Liver (tissue), 9 donors: ENCODE results near the gene IGSF8. TPM values are rescaled to one million over a fixed set of nuclear protein-coding genes. Genes with fewer than 3 reads are reported as not detected.

Source experiments
- DNase-seq: peaks from one replicate; pipeline ENCODE4 v3.0.0-alpha.2; 2017; ENCODE audit warnings: low spot score
- H3K27ac ChIP-seq, 2 donors: one replicate each; pipeline ENCODE4 v1.7.0; 2013; ENCODE audit warnings: inconsistent platforms in 2 of 2, low read length in 2 of 2, control low read depth in 1 of 2, low read depth in 1 of 2, mild to moderate bottlenecking in 1 of 2
- H3K27me3 ChIP-seq, 4 donors: one replicate each; pipeline versions ENCODE4 v1.6.1 to v1.7.0; 2013; ENCODE audit warnings: low read length in 3 of 4, inconsistent platforms in 1 of 4, mild to moderate bottlenecking in 1 of 4, moderate library complexity in 1 of 4; ENCODE audit not compliant: control insufficient read depth in 4 of 4, insufficient read depth in 4 of 4
- H3K36me3 ChIP-seq, 4 donors: one replicate each; pipeline versions ENCODE4 v1.6.1 to v1.7.0; 2013; ENCODE audit warnings: low read length in 3 of 4, mild to moderate bottlenecking in 3 of 4, low read depth in 1 of 4, moderate library complexity in 1 of 4; ENCODE audit not compliant: control insufficient read depth in 4 of 4, insufficient read depth in 3 of 4
- H3K4me1 ChIP-seq, 4 donors: one replicate each; pipeline versions ENCODE4 v1.6.1 to v1.7.0; 2013; ENCODE audit warnings: low read length in 3 of 4, mild to moderate bottlenecking in 3 of 4, moderate library complexity in 1 of 4; ENCODE audit not compliant: control insufficient read depth in 4 of 4, insufficient read depth in 4 of 4
- H3K4me3 ChIP-seq, 3 donors: one replicate each; pipeline versions ENCODE4 v1.6.1 to v1.7.0; 2013; ENCODE audit warnings: low read length in 3 of 3, control low read depth in 1 of 3, low read depth in 1 of 3, mild to moderate bottlenecking in 1 of 3
- H3K9ac ChIP-seq, 2 donors: one replicate each; pipeline ENCODE4 v1.7.0; 2013; ENCODE audit warnings: low read length in 2 of 2, mild to moderate bottlenecking in 2 of 2, moderate library complexity in 2 of 2, control low read depth in 1 of 2, low read depth in 1 of 2
- H3K9me3 ChIP-seq, 4 donors: one replicate each; pipeline versions ENCODE4 v1.6.1 to v1.7.0; 2013; ENCODE audit warnings: low read length in 3 of 4; ENCODE audit not compliant: control insufficient read depth in 4 of 4
- ATF3 ChIP-seq: IDR thresholded peaks from 2 replicates; pipeline ENCODE4 v1.6.1; 2016; ENCODE audit warnings: antibody characterized with exemption
- CTCF ChIP-seq: fragments of 150-350 bp; IDR thresholded peaks from 2 replicates; pipeline ENCODE4 v1.5.1; 2017; ENCODE audit warnings: improper control_type of control experiment, low read depth, low read length; ENCODE audit not compliant: missing input control
- EGR1 ChIP-seq, 2 donors: IDR thresholded peaks; 2 replicates each; pipeline ENCODE4 v1.6.1; 2016 to 2018; ENCODE audit warnings: antibody characterized with exemption in 2 of 2, low read depth in 2 of 2
- FOXA2 ChIP-seq: IDR thresholded peaks from 2 replicates; pipeline ENCODE4 v1.6.1; 2016; ENCODE audit warnings: antibody characterized with exemption
- GABPA ChIP-seq, 2 donors: IDR thresholded peaks in 1 of 2; conservative IDR thresholded peaks in 1 of 2; 2 replicates each; pipeline ENCODE4 v1.6.1; 2016; ENCODE audit warnings: antibody characterized with exemption in 2 of 2, mild to moderate bottlenecking in 1 of 2, moderate library complexity in 1 of 2
- HNF4A ChIP-seq, 2 donors: conservative IDR thresholded peaks; 2 replicates each; pipeline ENCODE4 v1.6.1; 2016; ENCODE audit warnings: antibody characterized with exemption in 2 of 2, mild to moderate bottlenecking in 2 of 2
- HNF4G ChIP-seq: IDR thresholded peaks from 2 replicates; pipeline ENCODE4 v1.6.1; 2016; ENCODE audit warnings: antibody characterized with exemption
- JUND ChIP-seq, 2 donors: IDR thresholded peaks; 2 replicates each; pipeline ENCODE4 v1.6.1; 2016; ENCODE audit warnings: antibody characterized with exemption in 2 of 2
- MAX ChIP-seq: IDR thresholded peaks from 2 replicates; pipeline ENCODE4 v1.6.1; 2016; ENCODE audit warnings: antibody characterized with exemption
- NR2F2 ChIP-seq: IDR thresholded peaks from 2 replicates; pipeline ENCODE4 v1.6.1; 2016; ENCODE audit warnings: antibody characterized with exemption
- RAD21 ChIP-seq, 2 donors: IDR thresholded peaks; 2 replicates each; pipeline ENCODE4 v1.6.1; 2016; ENCODE audit warnings: antibody characterized with exemption in 2 of 2, mild to moderate bottlenecking in 2 of 2
- REST ChIP-seq: IDR thresholded peaks from 2 replicates; pipeline ENCODE4 v1.6.1; 2016; ENCODE audit warnings: antibody characterized with exemption, mild to moderate bottlenecking
- RXRA ChIP-seq, 2 donors: IDR thresholded peaks; 2 replicates each; pipeline ENCODE4 v1.6.1; 2017 to 2018; ENCODE audit warnings: antibody characterized with exemption in 2 of 2, mild to moderate bottlenecking in 1 of 2
- SP1 ChIP-seq: IDR thresholded peaks from 2 replicates; pipeline ENCODE4 v1.6.1; 2018; ENCODE audit warnings: antibody characterized with exemption, mild to moderate bottlenecking
- TAF1 ChIP-seq: conservative IDR thresholded peaks from 2 replicates; pipeline ENCODE4 v1.6.1; 2016; ENCODE audit warnings: antibody characterized with exemption, mild to moderate bottlenecking
- YY1 ChIP-seq: IDR thresholded peaks from 2 replicates; pipeline ENCODE4 v1.6.1; 2016; ENCODE audit warnings: antibody characterized with exemption, mild to moderate bottlenecking
- ZBTB33 ChIP-seq: IDR thresholded peaks from 2 replicates; pipeline ENCODE4 v1.6.1; 2016; ENCODE audit warnings: antibody characterized with exemption
- WGBS: extraction: QIAGEN DNeasy Blood & Tissue Kit; methylation state at CpG from one replicate; pipeline ENCODE4 v1.1.7; 2013; 5-methylcytosine and 5-hydroxymethylcytosine counted together
- polyA plus RNA-seq, 2 donors: library from polyadenylated mRNA; stranded (reverse) in 1 of 2; unstranded in 1 of 2; fragments of 200-250 nt in 1 of 2; fragments of >200 nt in 1 of 2; fragmentation: Nextera tagmentation in 1 of 2; extraction: Ambion mirVana in 1 of 2; gene quantifications; one replicate each; pipeline versions ENCODE4 v1.2.1 to v1.2.3, GENCODE V29; 2013 to 2015
- total RNA-seq, 2 donors: library from RNA; depleted of rRNA; stranded (reverse); fragments of >200 nt; gene quantifications; one replicate each; pipeline ENCODE4 v1.2.3, GENCODE V29; 2014
- donor health status: healthy.
- donor health status: healthy.
- donor health status: healthy.
- donor health status: healthy.
- donor health status: healthy.

IGSF8 gene
- total and polyA plus RNA-seq, 4 donors, result 9.8 to 24.3 (median 20.3) TPM

GRCh38 chr1:160146107-160146506 is 47.7 kb upstream of the IGSF8 start:
- H3K9ac ChIP-seq, result no peak overlapping the region
- no peak for DNase-seq
- 90% methylated on average over 14 of the region's 14 CpGs for WGBS

More at GRCh38 chr1:160146107-160146506, 47.7 kb upstream of the IGSF8 start:
- Histone ChIP-seq H3K36me3 (no peaks in the 10 kb centered on the region), H3K4me1 (no peaks in the 10 kb centered on the region), H3K4me3 (no peak overlapping the region), H3K27me3 (no peaks in the 10 kb centered on the region), H3K27ac (no peak overlapping the region), H3K9me3 (no peaks in the 10 kb centered on the region)
- no peak for TF ChIP-seq REST
- no peak for TF ChIP-seq NR2F2
- no peak for TF ChIP-seq MAX
- TF ChIP-seq ATF3, result no peak
- no peak for TF ChIP-seq SP1
- TF ChIP-seq TAF1, result no peak
- TF ChIP-seq CTCF, result no peak
- no peak for TF ChIP-seq HNF4G
- TF ChIP-seq RXRA (IDR thresholded peaks at IDR 0.05), result no peak
- no peak for TF ChIP-seq FOXA2
- no peak for TF ChIP-seq GABPA (IDR thresholded peaks at IDR 0.05 in 1 of 2, conservative IDR thresholded peaks at IDR 0.05 in 1 of 2)
- TF ChIP-seq RAD21 (IDR thresholded peaks at IDR 0.05), result no peak
- TF ChIP-seq HNF4A (conservative IDR thresholded peaks at IDR 0.05), result no peak
- TF ChIP-seq YY1, result no peak
- no peak for TF ChIP-seq ZBTB33
- TF ChIP-seq EGR1 (IDR thresholded peaks at IDR 0.05; ENCODE audit: low read depth in 2 of 2), result no peak
- no peak for TF ChIP-seq JUND (IDR thresholded peaks at IDR 0.05)
